Right lobe of liver (tissue), 6 donors: ENCODE data around the gene BTD. TPM values are rescaled to one million over a fixed set of nuclear protein-coding genes. Genes with fewer than 3 reads are reported as not detected.

Experiments used
- ATAC-seq, 4 donors: fragments of 200-7000 bp; cut with Tn5 transposase; one replicate each; pipeline ENCODE4 v1.9.1; 2020; ENCODE audit warnings: mild to moderate bottlenecking in 4 of 4, moderate library complexity in 4 of 4
- DNase-seq, 3 donors: peaks; one replicate each; pipeline ENCODE4 v3.0.0-alpha.2; 2020
- H3K27ac ChIP-seq, 3 donors: fragments of 200-600 bp; one replicate each; pipeline ENCODE4 v1.8.0; 2022
- H3K27me3 ChIP-seq, 2 donors: fragments of 200-600 bp; one replicate each; pipeline ENCODE4 v1.8.0; 2022
- H3K36me3 ChIP-seq, 4 donors: fragments of 200-600 bp; sonication (generic) in 1 of 4; one replicate each; pipeline versions ENCODE4 v1.5.1 to v1.8.0; 2017 to 2022; ENCODE audit warnings: control low read depth in 1 of 4
- H3K4me1 ChIP-seq, 4 donors: fragments of 200-600 bp; sonication (generic) in 1 of 4; one replicate each; pipeline versions ENCODE4 v1.5.1 to v1.8.0; 2017 to 2022; ENCODE audit warnings: control low read depth in 1 of 4
- H3K4me3 ChIP-seq, 3 donors: fragments of 200-600 bp; one replicate each; pipeline ENCODE4 v1.8.0; 2022
- H3K9me3 ChIP-seq, 4 donors: fragments of 200-600 bp; sonication (generic) in 1 of 4; one replicate each; pipeline versions ENCODE4 v1.5.1 to v1.8.0; 2017 to 2022; ENCODE audit warnings: control low read depth in 1 of 4
- CTCF ChIP-seq, 4 donors: fragments of 200-600 bp in 3 of 4; fragments of 450-650 bp in 1 of 4; IDR thresholded peaks; one replicate each; pipeline versions ENCODE4 v1.5.1 to v1.8.0; 2016 to 2022; ENCODE audit warnings: antibody characterized with exemption in 4 of 4, mild to moderate bottlenecking in 2 of 4
- POLR2A ChIP-seq: fragments of 450-650 bp; IDR thresholded peaks from one replicate; pipeline ENCODE4 v1.6.1; 2017; ENCODE audit warnings: antibody characterized with exemption, mild to moderate bottlenecking
- whole genome bisulfite sequencing: methylation state at CpG from one replicate; pipeline ENCODE4 v1.1.6; 2018; ENCODE audit warnings: low coverage, low lambda C conversion rate; ENCODE audit not compliant: insufficient coverage; ENCODE audit errors: missing lambda C conversion rate; 5-methylcytosine and 5-hydroxymethylcytosine counted together
- intact Hi-C, 2 donors: fragments of 100-400 bp; cut with DNase I; formaldehyde crosslinking; loops; one replicate each; pipeline versions ENCODE4 v1.11.2 to v1.14.1; 2022
- total RNA-seq, 6 experiments: library from RNA; depleted of rRNA in 2 of 6; stranded (reverse); fragments of >200 nt in 2 of 6; fragmentation: NEBNext Ultra II Directional in 3 of 6; extraction: Animal tissue kit (Norgen Biotek cat#: 25700) in 3 of 6; gene quantifications; one replicate each; pipeline versions ENCODE4 v1.1.0 to v1.2.4, GENCODE V29; 2016 to 2023
- donor health status: DM: no; HTN: yes; CAD: no.
- donor health status: DM: no; HTN: no; CAD: no.
- donor health status: DM: no; HTN: no; CAD: no.
- donor health status: DM: no; HTN: yes; CAD: no.
- donor health status: DM: no; HTN: yes; CAD: no.

The BTD gene
- total RNA-seq, 6 experiments from 2014 or later: 47.5 to 70.3 (median 54.5) TPM

DNA sequence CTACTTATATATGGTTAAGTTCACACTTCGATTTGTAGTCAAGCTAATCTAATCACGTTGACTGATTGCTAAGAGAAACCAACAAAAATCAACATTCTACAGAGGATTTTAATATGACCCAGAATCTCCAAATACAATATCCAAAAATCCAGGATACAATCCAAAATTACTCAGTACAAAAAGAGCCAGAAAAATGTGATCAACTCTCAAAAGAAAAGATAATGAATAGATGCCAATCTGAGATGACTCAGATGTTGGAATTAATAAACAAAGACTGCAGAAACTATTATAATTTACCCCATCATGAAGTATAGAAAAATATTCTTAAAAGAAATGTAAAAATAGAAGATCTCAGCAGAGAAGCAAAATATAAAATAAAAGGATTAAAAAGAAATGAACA, 22.5 kb upstream of the BTD start:
- ATAC-seq (no peak), DNase-seq (no peak)
- no peaks in the 10 kb centered on the region for H3K27me3 ChIP-seq
- H3K4me1 ChIP-seq: no peaks in the 10 kb centered on the region
- no peak overlapping the region for H3K27ac ChIP-seq
- no peaks in the 10 kb centered on the region for H3K9me3 ChIP-seq
- 67% methylated on average over 2 of the region's 2 CpGs for WGBS
- peaks cover 0 to 39% (median 14%) of the 10 kb centered on the region in 4 donors for H3K36me3 ChIP-seq
- intact Hi-C loops: no loop called here
- no peak for TF ChIP-seq CTCF (IDR thresholded peaks at IDR 0.05)
- TF ChIP-seq POLR2A: no peak
- no peak overlapping the region for H3K4me3 ChIP-seq

GRCh38 chr3:15581471-15582394, 19.8 kb upstream of the BTD start:
- Histone ChIP-seq H3K27me3 (no peaks in the 10 kb centered on the region), H3K9me3 (no peaks in the 10 kb centered on the region), H3K36me3 (peaks cover 0 to 49% (median 19%) of the 10 kb centered on the region in 4 donors), H3K4me3 (no peak overlapping the region), H3K4me1 (peaks cover 0 to 9% (median 2%) of the 10 kb centered on the region in 4 donors), H3K27ac (no peak overlapping the region)
- WGBS: 90% methylated on average over 3 of the region's 3 CpGs
- TF ChIP-seq CTCF (IDR thresholded peaks at IDR 0.05) (no peak), POLR2A (no peak)
- no peak for DNase-seq
- intact Hi-C loops: no loop called here
- no peak for ATAC-seq

DNA sequence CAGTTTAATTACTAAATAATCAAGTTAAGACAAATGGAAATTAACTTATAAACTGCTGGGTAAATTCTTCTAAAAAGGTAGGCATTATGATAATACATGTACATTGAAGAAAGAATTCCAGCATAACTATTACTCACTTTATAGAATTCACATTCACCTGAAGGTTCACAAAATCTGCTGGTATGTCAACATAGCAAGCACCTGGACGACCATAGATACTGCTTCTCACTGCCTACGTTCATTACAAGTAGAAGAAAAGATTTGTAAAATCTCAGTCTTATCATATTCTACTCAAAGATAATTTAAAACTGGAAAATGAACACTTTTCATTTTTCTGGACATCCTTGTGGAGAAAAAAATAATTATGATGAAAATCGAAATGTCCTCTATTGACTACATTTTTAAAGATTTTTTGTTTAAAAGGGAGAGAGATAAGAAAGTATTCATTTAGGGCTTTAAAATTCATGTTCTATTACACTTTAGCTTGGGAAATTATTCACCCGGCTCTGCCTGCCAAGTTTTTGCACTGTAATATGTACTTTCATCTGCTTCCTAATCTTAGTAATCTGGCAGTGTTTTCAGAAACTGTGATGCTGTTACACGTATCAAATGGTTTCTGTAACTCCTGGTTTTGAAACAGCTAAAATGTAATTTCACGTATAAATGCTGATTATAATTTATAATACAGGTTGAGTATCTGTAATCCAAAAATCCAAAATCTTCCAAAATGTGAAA, 16.3 kb upstream of the BTD start:
- ATAC-seq (peak; percentile 81 to 94 (median 87)), DNase-seq (peak in 2 of 3 donors; percentile 33 to 63)
- Histone ChIP-seq H3K27me3 (no peaks in the 10 kb centered on the region), H3K4me1 (peaks cover 0 to 9% (median 2%) of the 10 kb centered on the region in 4 donors), H3K36me3 (peaks cover 0 to 51% (median 16%) of the 10 kb centered on the region in 4 donors), H3K27ac (peak overlapping the region; percentile 46 to 91 (median 49)), H3K9me3 (no peaks in the 10 kb centered on the region), H3K4me3 (no peak overlapping the region)
- intact Hi-C loops: no loop called here
- 30% methylated on average over 6 of the region's 6 CpGs for WGBS
- TF ChIP-seq POLR2A (no peak), CTCF (IDR thresholded peaks at IDR 0.05) (no peak)

- DNase-seq (no peak), ATAC-seq (peak; percentile 83 to 92 (median 88))
- TF ChIP-seq POLR2A (no peak), CTCF (IDR thresholded peaks at IDR 0.05) (no peak)
- Histone ChIP-seq H3K4me1 (peaks cover 0 to 9% (median 0%) of the 10 kb centered on the region in 4 donors), H3K27me3 (no peaks in the 10 kb centered on the region), H3K9me3 (no peaks in the 10 kb centered on the region), H3K4me3 (peak overlapping the region in 1 of 3 donors; percentile 11), H3K36me3 (peaks cover 0 to 41% (median 3%) of the 10 kb centered on the region in 4 donors), H3K27ac (peak overlapping the region; percentile 35 to 73 (median 52))
- intact Hi-C loops: no loop called here
- 28% methylated on average over 3 of the region's 3 CpGs for WGBS
Measured at GRCh38 chr3:15591242-15591641, 10.3 kb upstream of the BTD start.
